Neural progenitor cell (in vitro differentiated cells): Measurements from ENCODE around the gene ZNF687. TPM values are rescaled to one million over a fixed set of nuclear protein-coding genes. Genes with fewer than 3 reads are reported as not detected.

ENCODE experiments used
- DNase-seq: peaks from one replicate; pipeline ENCODE4 v3.0.0-alpha.2; 2016; ENCODE audit warnings: low spot score
- H2AFZ ChIP-seq: fragments of 200-600 bp; sonication (generic); replicated peaks from 2 replicates; pipeline ENCODE4 v1.6.1; 2016; ENCODE audit warnings: antibody characterized with exemption
- H3F3A ChIP-seq: fragments of 200-600 bp; sonication (generic); 2 replicates; pipeline ENCODE4 v1.6.1; 2016; ENCODE audit warnings: antibody characterized with exemption, low read depth
- H3K27ac ChIP-seq: fragments of 200-600 bp; sonication (generic); 2 replicates; pipeline ENCODE4 v1.5.1; 2016; ENCODE audit warnings: mild to moderate bottlenecking
- H3K27me3 ChIP-seq: fragments of 200-600 bp; sonication (generic); 2 replicates; pipeline ENCODE4 v1.6.1; 2016; ENCODE audit warnings: mild to moderate bottlenecking, moderate library complexity
- H3K36me3 ChIP-seq: fragments of 200-600 bp; sonication (generic); 2 replicates; pipeline ENCODE4 v1.5.1; 2016
- H3K4me1 ChIP-seq: fragments of 200-600 bp; sonication (generic); 2 replicates; pipeline ENCODE4 v1.6.1; 2016; ENCODE audit warnings: mixed run types
- H3K4me2 ChIP-seq: fragments of 200-600 bp; sonication (generic); 2 replicates; pipeline ENCODE4 v1.6.1; 2016
- H3K4me3 ChIP-seq: fragments of 200-600 bp; sonication (generic); 2 replicates; pipeline ENCODE4 v1.5.1; 2016
- H3K79me2 ChIP-seq: fragments of 200-600 bp; sonication (generic); 2 replicates; pipeline ENCODE4 v1.6.1; 2016; ENCODE audit warnings: low read depth
- H3K9ac ChIP-seq: fragments of 200-600 bp; sonication (generic); 2 replicates; pipeline ENCODE4 v1.6.1; 2016
- H3K9me3 ChIP-seq: fragments of 200-600 bp; sonication (generic); 2 replicates; pipeline ENCODE4 v1.5.1; 2016; ENCODE audit warnings: low read depth
- H4K20me1 ChIP-seq: fragments of 200-600 bp; sonication (generic); 2 replicates; pipeline ENCODE4 v1.6.1; 2016; ENCODE audit warnings: low read depth
- H3K27ac Mint-ChIP-seq: 3 replicates; pipeline ENCODE4 v1.8.0; 2021; ENCODE audit warnings: mixed read lengths
- H3K27me3 Mint-ChIP-seq: 2 replicates; pipeline ENCODE4 v1.8.0; 2022; ENCODE audit warnings: low read depth, mild to moderate bottlenecking, inconsistent platforms, moderate library complexity, mixed read lengths; ENCODE audit not compliant: insufficient read depth
- H3K36me3 Mint-ChIP-seq: 3 replicates; pipeline ENCODE4 v1.8.0; 2021; ENCODE audit warnings: mixed read lengths
- H3K4me1 Mint-ChIP-seq: 3 replicates; pipeline ENCODE4 v1.8.0; 2021; ENCODE audit warnings: mixed read lengths
- H3K4me3 Mint-ChIP-seq: 3 replicates; pipeline ENCODE4 v1.8.0; 2021; ENCODE audit warnings: mild to moderate bottlenecking, moderate library complexity, mixed read lengths
- H3K9me3 Mint-ChIP-seq: 3 replicates; pipeline ENCODE4 v1.8.0; 2020; ENCODE audit warnings: mixed read lengths
- CTCF ChIP-seq: fragments of 200-600 bp; sonication (generic); IDR thresholded peaks from 2 replicates; pipeline ENCODE4 v1.5.1; 2017; ENCODE audit warnings: antibody characterized with exemption, mild to moderate bottlenecking
- EZH2 ChIP-seq: fragments of 200-600 bp; sonication (generic); IDR thresholded peaks from 2 replicates; pipeline ENCODE4 v1.6.1; 2017; ENCODE audit warnings: antibody characterized with exemption, mild to moderate bottlenecking, moderate library complexity
- EZH2phosphoT487 ChIP-seq: fragments of 200-600 bp; sonication (generic); IDR thresholded peaks from 2 replicates; pipeline ENCODE4 v1.6.1; 2017; ENCODE audit warnings: antibody characterized with exemption
- total RNA-seq: library from RNA; depleted of rRNA; stranded (reverse); fragments of >200 nt; gene quantifications from 2 replicates; pipeline ENCODE4 v1.2.3, GENCODE V29; 2015; ENCODE audit warnings: low replicate concordance

Gene ZNF687
- total RNA-seq, 1 donor from 2014 or later = 20.2 TPM

GRCh38 chr1:151287767-151288500, 5.8 kb downstream of the ZNF687 start:
- H3K27ac ChIP-seq = no peak overlapping the region
- peaks cover 19% of the 10 kb centered on the region for H3K4me1 ChIP-seq
- no peak overlapping the region for H3K4me2 ChIP-seq
- H3K9me3 ChIP-seq = no peaks in the 10 kb centered on the region
- no peak overlapping the region for H3K9ac ChIP-seq
- Mint-ChIP-seq H3K9me3 (no peaks in the 10 kb centered on the region), H3K4me3 (no peak overlapping the region), H3K36me3 (peaks cover 18% of the 10 kb centered on the region), H3K27ac (no peak overlapping the region), H3K4me1 (peaks cover 20% of the 10 kb centered on the region), H3K27me3 (peaks cover 9% of the 10 kb centered on the region)
- no peaks in the 10 kb centered on the region for H3K27me3 ChIP-seq
- H3K4me3 ChIP-seq = no peak overlapping the region
- peaks cover 66% of the 10 kb centered on the region for H4K20me1 ChIP-seq
- no peak overlapping the region for H2AFZ ChIP-seq
- DNase-seq = no peak
- H3K79me2 ChIP-seq = peaks cover 35% of the 10 kb centered on the region
- TF ChIP-seq EZH2phosphoT487 (no peak), CTCF (no peak), EZH2 (no peak)
- peaks cover 20% of the 10 kb centered on the region for H3F3A ChIP-seq
- H3K36me3 ChIP-seq = no peaks in the 10 kb centered on the region

- no peaks in the 10 kb centered on the region for H3K27me3 ChIP-seq
- Mint-ChIP-seq H3K9me3 (no peaks in the 10 kb centered on the region), H3K36me3 (peaks cover 21% of the 10 kb centered on the region), H3K4me3 (no peak overlapping the region), H3K4me1 (peaks cover 15% of the 10 kb centered on the region), H3K27me3 (peaks cover 12% of the 10 kb centered on the region), H3K27ac (no peak overlapping the region)
- TF ChIP-seq EZH2 = no peak
- peaks cover 19% of the 10 kb centered on the region for H3F3A ChIP-seq
- no peak overlapping the region for H3K4me3 ChIP-seq
- H4K20me1 ChIP-seq = peaks cover 60% of the 10 kb centered on the region
- no peak overlapping the region for H3K27ac ChIP-seq
- H3K9ac ChIP-seq = no peak overlapping the region
- H3K79me2 ChIP-seq = peaks cover 30% of the 10 kb centered on the region
- peaks cover 13% of the 10 kb centered on the region for H3K4me1 ChIP-seq
- H2AFZ ChIP-seq = no peak overlapping the region
- no peaks in the 10 kb centered on the region for H3K9me3 ChIP-seq
- H3K4me2 ChIP-seq = no peak overlapping the region
- H3K36me3 ChIP-seq = no peaks in the 10 kb centered on the region
- no peak for DNase-seq
These were observed 6.4 kb downstream of the ZNF687 start for GRCh38 chr1:151288502-151288901.

- Mint-ChIP-seq H3K27ac (no peak overlapping the region), H3K27me3 (peaks cover 13% of the 10 kb centered on the region), H3K4me1 (peaks cover 7% of the 10 kb centered on the region), H3K36me3 (peaks cover 24% of the 10 kb centered on the region), H3K9me3 (no peaks in the 10 kb centered on the region), H3K4me3 (no peak overlapping the region)
- Histone ChIP-seq H3K4me1 (peaks cover 12% of the 10 kb centered on the region), H2AFZ (no peak overlapping the region), H3K4me2 (no peak overlapping the region), H4K20me1 (peaks cover 52% of the 10 kb centered on the region), H3K9me3 (no peaks in the 10 kb centered on the region), H3K27me3 (no peaks in the 10 kb centered on the region), H3K4me3 (no peak overlapping the region), H3F3A (peaks cover 25% of the 10 kb centered on the region), H3K79me2 (peaks cover 22% of the 10 kb centered on the region), H3K27ac (no peak overlapping the region), H3K9ac (no peak overlapping the region), H3K36me3 (no peaks in the 10 kb centered on the region)
- DNase-seq = no peak
- TF ChIP-seq CTCF (no peak), EZH2phosphoT487 (no peak), EZH2 (no peak)
These were observed 7.2 kb downstream of the ZNF687 start for GRCh38 chr1:151289080-151289935.
